PC-3 (cell line): Measurements from ENCODE around the gene ARSB.

Source experiments
- CTCF ChIP-seq: fragments of 300-600 bp; sonication (generic); conservative IDR thresholded peaks from 2 replicates; pipeline ENCODE4 v1.5.1; 2017; ENCODE audit warnings: antibody characterized with exemption, low read depth, mild to moderate bottlenecking, low read length
- EZH2 ChIP-seq: fragments of 300-600 bp; sonication (generic); IDR thresholded peaks from one replicate; pipeline ENCODE4 v1.6.1; 2017; ENCODE audit warnings: antibody characterized with exemption, mild to moderate bottlenecking, low read length; ENCODE audit not compliant: unreplicated experiment
- EZH2phosphoT487 ChIP-seq: fragments of 300-600 bp; sonication (generic); IDR thresholded peaks from 2 replicates; pipeline ENCODE4 v1.6.1; 2018; ENCODE audit warnings: mild to moderate bottlenecking, antibody characterized with exemption, low read length, borderline replicate concordance

- TF ChIP-seq EZH2 (no peak), CTCF (no peak), EZH2phosphoT487 (no peak)
Measured at GRCh38 chr5:78968781-78969180, 16.3 kb downstream of the ARSB start.
